Activated CD4-positive, CD25-positive, alpha-beta regulatory T cell treated with anti-CD3 and anti-CD28 coated beads, Interleukin-2, amount 50 U/mL, for 72 hours (primary cell): ENCODE results near the gene BRD4.
"Not testable (repeated sequence)": the region's sequence is repeated elsewhere in the genome, so short reads cannot be mapped to it uniquely, and the experiment has no call there.

Experiments
- DNase-seq: peaks from one replicate; pipeline ENCODE4 v3.0.0; 2021

The BRD4 gene

GRCh38 chr19:15358918-15359317 lies 26.6 kb upstream of the BRD4 start:
- no peak for DNase-seq

GRCh38 chr19:15357906-15358305 lies 25.6 kb upstream of the BRD4 start:
- DNase-seq, result no peak

- no peak for DNase-seq
Observed at GRCh38 chr19:15354566-15355296, 22.4 kb upstream of the BRD4 start.

- DNase-seq, result no peak
Observed at GRCh38 chr19:15353908-15354307, 21.6 kb upstream of the BRD4 start.

- DNase-seq, result not testable (repeated sequence)
Observed at GRCh38 chr19:15352535-15352934, 20.2 kb upstream of the BRD4 start.

- DNase-seq, result not testable (repeated sequence)
Observed at GRCh38 chr19:15341328-15341727, 9.0 kb upstream of the BRD4 start.

- DNase-seq, result no peak
Observed at GRCh38 chr19:15340086-15340485, 7.7 kb upstream of the BRD4 start.

- no peak for DNase-seq
Observed at GRCh38 chr19:15337202-15337601, 4.9 kb upstream of the BRD4 start.

- DNase-seq, result not testable (repeated sequence)
Observed at GRCh38 chr19:15335992-15336391, 3.7 kb upstream of the BRD4 start.

- peak; percentile 78 for DNase-seq
Observed at GRCh38 chr19:15331419-15332310, 674 bp downstream of the BRD4 start.

- peak; percentile 34 for DNase-seq
Observed at GRCh38 chr19:15330801-15331418, 1.4 kb downstream of the BRD4 start.

- DNase-seq, result no peak
Observed at GRCh38 chr19:15328312-15328711, 4.0 kb downstream of the BRD4 start.

- no peak for DNase-seq
Observed at GRCh38 chr19:15324791-15325519, 7.4 kb downstream of the BRD4 start.

- DNase-seq, result no peak
Observed at GRCh38 chr19:15323496-15324235, 8.7 kb downstream of the BRD4 start.

- no peak for DNase-seq
Observed at GRCh38 chr19:15321739-15322138, 10.6 kb downstream of the BRD4 start.

GRCh38 chr19:15320116-15320515 lies 12.2 kb downstream of the BRD4 start:
- no peak for DNase-seq

GRCh38 chr19:15318241-15318691 lies 14.1 kb downstream of the BRD4 start:
- DNase-seq, result no peak

GRCh38 chr19:15317392-15318071 lies 14.8 kb downstream of the BRD4 start:
- no peak for DNase-seq

- DNase-seq, result no peak
Observed at GRCh38 chr19:15316498-15316897, 15.8 kb downstream of the BRD4 start.

- no peak for DNase-seq
Observed at GRCh38 chr19:15315101-15315500, 17.2 kb downstream of the BRD4 start.

GRCh38 chr19:15313649-15314279 lies 18.6 kb downstream of the BRD4 start:
- DNase-seq, result no peak
